Prostate gland (tissue), 2 donors: Measurements from ENCODE around the gene LUC7L3.
A peak's percentile ranks its signal among the peaks of the same experiment; 100 is the strongest.

ENCODE experiments used
- CTCF ChIP-seq, 4 experiments: fragments of 200-600 bp in 2 of 4; fragments of 450-650 bp in 2 of 4; sonication (generic) in 2 of 4; IDR thresholded peaks; 1 replicate in 3 of 4; 2 replicates in 1 of 4; pipeline ENCODE4 v1.5.1; 2016 to 2019; ENCODE audit warnings: antibody characterized with exemption in 4 of 4, mild to moderate bottlenecking in 2 of 4, moderate library complexity in 2 of 4
- POLR2A ChIP-seq: fragments of 450-650 bp; IDR thresholded peaks from one replicate; pipeline ENCODE4 v1.6.1; 2016; ENCODE audit warnings: antibody characterized with exemption, mild to moderate bottlenecking
- POLR2AphosphoS5 ChIP-seq: sonication (generic); formaldehyde crosslinking; IDR thresholded peaks from one replicate; pipeline ENCODE4 v1.6.1; 2017; ENCODE audit warnings: antibody characterized with exemption

GRCh38 chr17:50798424-50799288 lies 79.3 kb downstream of the LUC7L3 start:
- TF ChIP-seq POLR2A (no peak), POLR2AphosphoS5 (peak; percentile 25), CTCF (IDR thresholded peaks at IDR 0.05) (no peak)
